Measurements from ENCODE around the gene MORN1. TPM values are rescaled to one million over a fixed set of nuclear protein-coding genes. Genes with fewer than 3 reads are reported as not detected.

MORN1 gene
- total and polyA plus RNA-seq, 2 of the 8 experiments (the other 6 are each of a cell fraction or from before 2014, with no cell fraction given) = 5.0 to 9.1 TPM

DNA sequence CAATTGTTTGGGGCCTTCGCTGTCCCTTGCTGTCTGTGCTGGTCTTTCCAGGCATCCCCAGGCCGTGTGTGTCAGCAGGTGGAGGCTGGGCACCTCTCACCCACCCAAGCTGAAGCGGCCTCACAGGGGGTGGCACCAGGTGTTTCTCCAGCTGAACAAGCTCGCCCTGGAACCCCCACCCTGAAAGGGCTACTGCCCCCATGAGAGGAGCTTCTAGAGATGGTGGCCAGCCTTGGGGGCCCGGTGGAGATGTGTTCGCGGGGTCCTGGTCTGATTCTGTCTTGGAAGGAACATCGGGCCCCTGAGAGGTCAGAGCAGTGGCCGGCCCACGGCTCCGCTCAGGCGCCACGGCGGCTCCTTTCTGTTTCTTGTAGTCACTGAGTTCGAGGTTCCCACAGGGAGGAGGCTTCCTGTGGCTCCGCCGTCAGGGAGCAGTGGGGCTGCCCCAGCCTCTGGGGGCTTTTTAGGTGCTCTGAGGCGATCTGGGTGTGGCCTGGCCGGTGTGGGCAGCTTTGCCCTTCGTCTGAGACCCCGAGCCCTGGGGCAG, 116.4 kb downstream of the MORN1 start:
- Histone ChIP-seq H4K5ac (ENCODE audit: insufficient read length, low read depth, low read length) (no peak overlapping the region), H4K91ac (replicated peaks; ENCODE audit: insufficient read length, low read length) (no peak overlapping the region), H3K4me1 (replicated peaks in 1 of 4; ENCODE audit: control insufficient read depth in 3 of 4, insufficient read depth in 4 of 4, low read length in 3 of 4) (peaks cover 5 to 60% (median 45%) of the 10 kb centered on the region in 4 experiments), H3K56ac (replicated peaks; ENCODE audit: insufficient read length, low read depth, low read length) (no peak overlapping the region), H3K79me2 (ENCODE audit: control insufficient read depth in 1 of 2, insufficient read depth in 2 of 2, low read length in 2 of 2) (peaks cover 21 to 87% of the 10 kb centered on the region in 2 experiments; a peak in 3 of 4 replicates), H2BK5ac (ENCODE audit: low read depth, low read length) (no peak overlapping the region), H4K20me1 (replicated peaks in 1 of 2; ENCODE audit: control insufficient read depth in 1 of 2, insufficient read depth in 2 of 2, low read length in 2 of 2) (peaks cover 22 to 61% of the 10 kb centered on the region in 2 experiments), H2BK15ac (ENCODE audit: low read length) (no peak overlapping the region), H3K4me2 (ENCODE audit: insufficient read depth in 1 of 2, low read depth in 2 of 2, low read length in 2 of 2) (no peak overlapping the region), H2AK5ac (ENCODE audit: low read depth, low read length) (no peak overlapping the region), H3K27me3 (replicated peaks in 1 of 4; ENCODE audit: control insufficient read depth in 3 of 4, extremely low read depth in 1 of 4, insufficient read depth in 3 of 4, low read length in 3 of 4) (no peaks in the 10 kb centered on the region), H3K18ac (ENCODE audit: extremely low read depth, low read length) (no peak overlapping the region), H2BK12ac (ENCODE audit: low read depth, low read length) (no peak overlapping the region), H3K9ac (replicated peaks in 1 of 4; ENCODE audit: extremely low read depth in 1 of 4, low read depth in 3 of 4, low read length in 3 of 4) (no peak overlapping the region), H3K36me3 (ENCODE audit: control insufficient read depth in 2 of 4, insufficient read depth in 4 of 4, low read length in 3 of 4) (peaks cover 0 to 3% (median 0%) of the 10 kb centered on the region in 4 experiments; a peak in 1 of 8 replicates), H4K8ac (ENCODE audit: extremely low read depth, insufficient read depth, low read length) (no peak overlapping the region; the same call in 1 of the 2 replicates), H3K4ac (replicated peaks; ENCODE audit: insufficient read length, low read depth, low read length) (no peak overlapping the region), H3K27ac (ENCODE audit: low read depth, low read length) (0 out of 2 replicates have a peak overlapping the region, but pooled peaks have one; percentile 23), H3K23ac (ENCODE audit: insufficient read length) (no peak overlapping the region), H2BK20ac (ENCODE audit: low read length) (no peak overlapping the region), H3K9me3 (ENCODE audit: insufficient read depth in 2 of 2, low read depth in 1 of 2, low read length in 1 of 2) (no peaks in the 10 kb centered on the region), H2BK120ac (replicated peaks; ENCODE audit: low read depth, low read length) (no peak overlapping the region), H3K79me1 (ENCODE audit: low read depth, low read length) (peaks cover 42% of the 10 kb centered on the region), H3K23me2 (ENCODE audit: low read depth, low read length) (no peaks in the 10 kb centered on the region), H2AFZ (ENCODE audit: low read length) (no peak overlapping the region), H3K4me3 (ENCODE audit: extremely low read depth in 1 of 4, insufficient read depth in 2 of 4, low read depth in 3 of 4, low read length in 4 of 4) (no peak overlapping the region), H3K14ac (ENCODE audit: insufficient read length) (no peak overlapping the region)
- no peak for FAIRE-seq
- ChIA-PET POLR2A (ENCODE audit: partially characterized antibody) (interaction anchor here (0.8 to 1.2 kb wide), 2 partner anchors 46 to 1065 kb away, joined by 3 read pairs; no protein-coding TSS in a partner anchor), CTCF (ENCODE audit: partially characterized antibody) (interaction anchor here (0.8 to 1.6 kb wide), 5 partner anchors 20 to 73 kb away, joined by 3 to 6 read pairs (median 4); no protein-coding TSS in a partner anchor)
- WGBS, 2 experiments (ENCODE audit: extremely low coverage in 1 of 2, insufficient coverage in 1 of 2, insufficient read length in 1 of 2, insufficient replicate concordance in 2 of 2, low coverage in 1 of 2, low lambda C conversion rate in 2 of 2, missing lambda C conversion rate in 1 of 2) = 86% methylated on average over 19 of the region's 21 CpGs; no CpG with 5 or more reads in 1 of the 2 experiments
- DNase-seq (ENCODE audit: low read depth in 1 of 2, low spot score in 2 of 2) = no peak
- TF ChIP-seq KDM1A (IDR thresholded peaks at IDR 0.05; ENCODE audit: borderline replicate concordance, low read length) (no peak), CBX8 (IDR thresholded peaks at IDR 0.05; ENCODE audit: borderline replicate concordance, low read depth, low read length) (no peak), POU5F1 (IDR thresholded peaks at IDR 0.05; ENCODE audit: low read depth, low read length) (no peak), SUZ12 (IDR thresholded peaks at IDR 0.05; ENCODE audit: low read length) (no peak), SRF (IDR thresholded peaks at IDR 0.05; ENCODE audit: low read depth, low read length) (no peak), SIN3A (conservative IDR thresholded peaks at IDR 0.05 in 1 of 2, IDR thresholded peaks at IDR 0.05 in 1 of 2; ENCODE audit: low read depth in 1 of 2, low read length in 2 of 2) (no peak), EZH2 (IDR thresholded peaks at IDR 0.05; ENCODE audit: low read depth, low read length, severe bottlenecking) (no peak), RBBP5 (IDR thresholded peaks at IDR 0.05; ENCODE audit: borderline replicate concordance, low read depth, low read length) (no peak), CHD2 (IDR thresholded peaks at IDR 0.05; ENCODE audit: low read length) (no peak), RFX5 (IDR thresholded peaks at IDR 0.05; ENCODE audit: borderline replicate concordance, low read depth, low read length) (no peak), CTBP2 (IDR thresholded peaks at IDR 0.05; ENCODE audit: borderline replicate concordance, insufficient read depth, insufficient read length, low read length) (no peak), BACH1 (IDR thresholded peaks at IDR 0.05; ENCODE audit: low read length) (no peak)

Data from H1 (cell line).